GM23338 (cell line): ENCODE measurements around the gene CBX5. TPM values are rescaled to one million over a fixed set of nuclear protein-coding genes. Genes with fewer than 3 reads are reported as not detected.
A peak's percentile ranks its signal among the peaks of the same experiment; 100 is the strongest.

ENCODE experiments used
- ATAC-seq: fragments of 200-7000 bp; cut with Tn5 transposase; 3 replicates; pipeline ENCODE4 v1.9.1; 2020
- DNase-seq: peaks from one replicate; pipeline ENCODE4 v3.0.0-alpha.2; 2015; ENCODE audit warnings: low spot score
- H2AFZ ChIP-seq: fragments of 200-600 bp; sonication (generic); 2 replicates; pipeline ENCODE4 v1.8.0; 2016; ENCODE audit warnings: antibody characterized with exemption, mild to moderate bottlenecking, moderate library complexity
- H3F3A ChIP-seq: fragments of 200-600 bp; sonication (generic); replicated peaks from 2 replicates; pipeline ENCODE4 v1.8.0; 2017; ENCODE audit warnings: antibody characterized with exemption, mixed run types, low read depth
- H3K27ac ChIP-seq: fragments of 200-600 bp; sonication (generic); 2 replicates; pipeline ENCODE4 v1.6.1; 2016; ENCODE audit warnings: low read depth
- H3K27me3 ChIP-seq: fragments of 200-600 bp; sonication (generic); 2 replicates; pipeline ENCODE4 v1.8.0; 2016; ENCODE audit warnings: mild to moderate bottlenecking, mixed run types, moderate library complexity; ENCODE audit not compliant: insufficient read depth
- H3K36me3 ChIP-seq: fragments of 200-600 bp; sonication (generic); 2 replicates; pipeline ENCODE4 v1.8.0; 2016; ENCODE audit warnings: mild to moderate bottlenecking; ENCODE audit not compliant: insufficient read depth
- H3K4me1 ChIP-seq: fragments of 200-600 bp; sonication (generic); 2 replicates; pipeline ENCODE4 v1.8.0; 2016; ENCODE audit warnings: mild to moderate bottlenecking, moderate library complexity; ENCODE audit not compliant: insufficient read depth
- H3K4me2 ChIP-seq: fragments of 200-600 bp; sonication (generic); 2 replicates; pipeline ENCODE4 v1.7.1; 2017; ENCODE audit warnings: mixed run types
- H3K4me3 ChIP-seq: fragments of 200-600 bp; sonication (generic); 2 replicates; pipeline ENCODE4 v1.6.1; 2016; ENCODE audit warnings: mixed run types
- H3K79me2 ChIP-seq: fragments of 200-600 bp; sonication (generic); replicated peaks from 2 replicates; pipeline ENCODE4 v1.8.0; 2017; ENCODE audit warnings: mild to moderate bottlenecking; ENCODE audit not compliant: insufficient read depth
- H3K9me2 ChIP-seq: fragments of 200-600 bp; sonication (generic); 2 replicates; pipeline ENCODE4 v1.8.0; 2017; ENCODE audit not compliant: insufficient read depth
- H4K20me1 ChIP-seq: fragments of 200-600 bp; sonication (generic); replicated peaks from 2 replicates; pipeline ENCODE4 v1.8.0; 2017; ENCODE audit warnings: mild to moderate bottlenecking; ENCODE audit not compliant: insufficient read depth
- H3K27ac Mint-ChIP-seq: 2 replicates; pipeline ENCODE4 v1.8.0; 2020; ENCODE audit warnings: inconsistent platforms, mild to moderate bottlenecking, moderate library complexity, mixed read lengths
- H3K27me3 Mint-ChIP-seq: 3 replicates; pipeline ENCODE4 v1.8.0; 2022; ENCODE audit warnings: low read depth, mild to moderate bottlenecking, moderate library complexity, mixed read lengths, inconsistent platforms; ENCODE audit not compliant: insufficient read depth, poor library complexity
- H3K36me3 Mint-ChIP-seq: 3 replicates; pipeline ENCODE4 v1.8.0; 2021; ENCODE audit warnings: low read depth, mild to moderate bottlenecking, inconsistent platforms, moderate library complexity, mixed read lengths
- H3K4me1 Mint-ChIP-seq: 3 replicates; pipeline ENCODE4 v1.8.0; 2020; ENCODE audit warnings: mild to moderate bottlenecking, inconsistent platforms, mixed read lengths
- H3K4me3 Mint-ChIP-seq: 3 replicates; pipeline ENCODE4 v1.8.0; 2021; ENCODE audit warnings: moderate library complexity, mild to moderate bottlenecking, inconsistent platforms, mixed read lengths
- H3K9me3 Mint-ChIP-seq: 3 replicates; pipeline ENCODE4 v1.8.0; 2020; ENCODE audit warnings: moderate library complexity, mild to moderate bottlenecking, inconsistent platforms, mixed read lengths
- CREB1 ChIP-seq: fragments of 250-450 bp; sonication (Bioruptor Pico); IDR thresholded peaks from 2 replicates; pipeline ENCODE4 v1.5.0; 2020; ENCODE audit warnings: low read depth, mild to moderate bottlenecking, moderate library complexity
- ETS1 ChIP-seq: IDR thresholded peaks from 2 replicates; pipeline ENCODE4 v1.6.1; 2016; ENCODE audit warnings: antibody characterized with exemption
- EZH2 ChIP-seq: fragments of 200-600 bp; sonication (generic); IDR thresholded peaks from one replicate; pipeline ENCODE4 v1.8.0; 2017; ENCODE audit warnings: antibody characterized with exemption, mild to moderate bottlenecking, low read depth; ENCODE audit not compliant: unreplicated experiment
- EZH2phosphoT487 ChIP-seq: fragments of 200-600 bp; sonication (generic); IDR thresholded peaks from one replicate; pipeline ENCODE4 v1.8.1; 2018; ENCODE audit warnings: antibody characterized with exemption; ENCODE audit not compliant: unreplicated experiment
- POLR2AphosphoS5 ChIP-seq: IDR thresholded peaks from 2 replicates; pipeline ENCODE4 v1.6.1; 2016; ENCODE audit warnings: antibody characterized with exemption, low read depth
- REST ChIP-seq: IDR thresholded peaks from one replicate; pipeline ENCODE4 v1.6.1; 2018; ENCODE audit warnings: antibody characterized with exemption; ENCODE audit not compliant: unreplicated experiment
- ZNF114 ChIP-seq: fragments of 250-450 bp; sonication (Bioruptor Pico); IDR thresholded peaks from 2 replicates; pipeline ENCODE4 v1.5.0; 2020; ENCODE audit warnings: mild to moderate bottlenecking, moderate library complexity
- ZNF331 ChIP-seq: fragments of 250-450 bp; sonication (Bioruptor Pico); IDR thresholded peaks from 2 replicates; pipeline ENCODE4 v1.5.0; 2020; ENCODE audit warnings: low read depth, mild to moderate bottlenecking, moderate library complexity
- ZNF462 ChIP-seq: fragments of 250-450 bp; sonication (Bioruptor Pico); IDR thresholded peaks from 2 replicates; pipeline ENCODE4 v1.5.0; 2020; ENCODE audit warnings: mild to moderate bottlenecking, moderate library complexity
- polyA plus RNA-seq: library from polyadenylated mRNA; unstranded; fragments of >200 nt; fragmentation: Nextera tagmentation; extraction: Ambion mirVana; gene quantifications from 2 replicates; pipeline ENCODE4 v1.2.1, GENCODE V29; 2016
- total RNA-seq: library from RNA; depleted of rRNA; stranded (reverse); fragments of >200 nt; shearing (Covaris generic); gene quantifications from 2 replicates; pipeline ENCODE4 v1.2.3, GENCODE V29; 2014

CBX5 gene
- total and polyA plus RNA-seq, 2 experiments from 2014 or later = 152 to 212 TPM

DNA sequence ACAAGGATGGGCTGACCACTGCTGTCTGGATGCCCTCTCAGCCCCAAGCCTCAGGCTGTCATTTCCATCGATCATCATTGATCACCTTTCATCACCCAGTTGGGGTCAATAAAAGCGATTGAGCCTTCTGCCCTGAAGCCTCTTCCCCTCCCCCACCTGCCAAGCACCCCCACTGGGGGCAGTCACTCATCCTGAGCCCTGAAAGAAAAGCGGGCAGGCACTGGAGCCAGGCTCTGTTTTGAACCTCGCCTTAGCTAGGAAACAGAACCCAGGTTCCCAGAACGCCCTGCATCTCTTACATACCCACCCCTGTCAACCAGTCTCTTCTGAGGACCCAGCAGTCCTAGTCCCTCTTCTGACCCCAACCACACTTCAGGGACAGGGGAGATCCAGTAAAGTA lies 96.9 kb downstream of the CBX5 start:
- no peak overlapping the region for H3K4me3 Mint-ChIP-seq
- peaks cover 6% of the 10 kb centered on the region; the same call in 1 of the 3 replicates for H3K36me3 Mint-ChIP-seq
- Histone ChIP-seq H4K20me1 (peaks cover 3% of the 10 kb centered on the region), H3K4me2 (no peak overlapping the region), H3K79me2 (no peaks in the 10 kb centered on the region), H3K27ac (no peak overlapping the region), H3K4me3 (no peak overlapping the region), H3K4me1 (no peaks in the 10 kb centered on the region), H3K36me3 (no peaks in the 10 kb centered on the region), H3K27me3 (peaks cover 25% of the 10 kb centered on the region; the same call in 1 of the 2 replicates), H3F3A (no peaks in the 10 kb centered on the region), H2AFZ (no peak overlapping the region), H3K9me2 (no peaks in the 10 kb centered on the region)
- peaks cover 12% of the 10 kb centered on the region for H3K4me1 Mint-ChIP-seq
- DNase-seq = no peak
- ATAC-seq = peak; percentile 61
- no peaks in the 10 kb centered on the region; the same call in 2 of the 3 replicates for H3K9me3 Mint-ChIP-seq
- no peak for TF ChIP-seq EZH2phosphoT487
- TF ChIP-seq CREB1 (CRISPR knock-in tag) = no peak
- TF ChIP-seq ZNF331 (CRISPR knock-in tag) = no peak
- no peak for TF ChIP-seq ETS1
- TF ChIP-seq ZNF114 = no peak
- no peak for TF ChIP-seq REST
- no peak for TF ChIP-seq POLR2AphosphoS5
- no peak for TF ChIP-seq ZNF462 (CRISPR knock-in tag)
- no peak for TF ChIP-seq EZH2
- no peak overlapping the region for H3K27ac Mint-ChIP-seq
- peaks cover 6% of the 10 kb centered on the region for H3K27me3 Mint-ChIP-seq
